Measurements from ENCODE around the gene LPCAT2. TPM values are rescaled to one million over a fixed set of nuclear protein-coding genes. Genes with fewer than 3 reads are reported as not detected.

The LPCAT2 gene
- total and polyA plus RNA-seq, 2 donors: 12.4 to 60.4 TPM

- 26% methylated on average over 13 of the region's 13 CpGs for WGBS
- H3K4me1 ChIP-seq (ENCODE audit: insufficient read depth): no peaks in the 10 kb centered on the region
- H3K27ac ChIP-seq (ENCODE audit: low read depth): peak overlapping the region; percentile 52
- no peak overlapping the region for H3K4me3 ChIP-seq (ENCODE audit: low read depth, low read length)
- no peaks in the 10 kb centered on the region for H3K36me3 ChIP-seq (ENCODE audit: insufficient read depth)
- peak; percentile 85 for DNase-seq (ENCODE audit: extremely low spot score)
These were observed 6.0 kb upstream of the LPCAT2 start for GRCh38 chr16:55502801-55503366.

DNA sequence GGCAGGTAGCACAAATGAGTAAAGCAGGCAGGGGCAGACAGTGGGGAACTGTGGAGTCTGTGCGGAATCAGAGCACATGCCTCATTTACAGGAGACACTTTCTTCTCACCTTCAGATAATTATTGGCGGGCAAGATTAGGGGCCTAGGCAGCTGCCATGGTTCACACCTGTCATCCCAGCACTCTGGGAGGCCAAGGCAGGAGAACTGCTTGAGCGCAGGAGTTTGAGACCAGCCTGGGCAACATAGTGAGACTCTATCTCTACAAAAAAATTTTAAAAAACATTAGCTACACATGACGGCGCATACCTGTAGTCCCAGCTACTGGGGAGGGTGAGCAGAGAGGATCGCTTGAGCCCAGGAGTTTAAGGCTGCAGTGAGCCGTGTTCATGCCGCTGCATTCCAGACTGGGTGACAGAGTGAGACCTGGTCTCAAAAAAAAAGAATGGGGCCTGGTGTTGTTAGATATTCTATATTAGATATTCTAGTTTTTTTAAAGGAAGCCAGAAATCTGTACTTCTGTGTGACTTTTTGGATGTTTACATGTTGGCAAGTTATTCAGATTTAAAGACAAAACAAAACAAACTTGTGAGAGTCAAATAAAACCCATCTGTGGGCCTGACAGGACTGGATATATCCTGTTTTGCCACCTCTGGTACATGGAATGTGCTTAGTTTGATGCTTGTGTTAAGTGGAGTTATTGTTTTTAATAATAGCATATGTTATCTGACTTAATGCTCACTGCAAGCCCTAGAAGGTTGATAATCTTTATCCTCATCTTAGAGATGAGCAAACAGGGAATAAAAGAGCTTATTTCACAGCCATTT lies 4.9 kb upstream of the LPCAT2 start:
- Histone ChIP-seq H3K4me3 (ENCODE audit: low read depth, low read length) (no peak overlapping the region), H3K27ac (ENCODE audit: low read depth) (no peak overlapping the region), H3K4me1 (ENCODE audit: insufficient read depth) (no peaks in the 10 kb centered on the region), H3K36me3 (ENCODE audit: insufficient read depth) (no peaks in the 10 kb centered on the region)
- 86% methylated on average over 8 of the region's 8 CpGs for WGBS
- no peak for DNase-seq (ENCODE audit: extremely low spot score)

DNA sequence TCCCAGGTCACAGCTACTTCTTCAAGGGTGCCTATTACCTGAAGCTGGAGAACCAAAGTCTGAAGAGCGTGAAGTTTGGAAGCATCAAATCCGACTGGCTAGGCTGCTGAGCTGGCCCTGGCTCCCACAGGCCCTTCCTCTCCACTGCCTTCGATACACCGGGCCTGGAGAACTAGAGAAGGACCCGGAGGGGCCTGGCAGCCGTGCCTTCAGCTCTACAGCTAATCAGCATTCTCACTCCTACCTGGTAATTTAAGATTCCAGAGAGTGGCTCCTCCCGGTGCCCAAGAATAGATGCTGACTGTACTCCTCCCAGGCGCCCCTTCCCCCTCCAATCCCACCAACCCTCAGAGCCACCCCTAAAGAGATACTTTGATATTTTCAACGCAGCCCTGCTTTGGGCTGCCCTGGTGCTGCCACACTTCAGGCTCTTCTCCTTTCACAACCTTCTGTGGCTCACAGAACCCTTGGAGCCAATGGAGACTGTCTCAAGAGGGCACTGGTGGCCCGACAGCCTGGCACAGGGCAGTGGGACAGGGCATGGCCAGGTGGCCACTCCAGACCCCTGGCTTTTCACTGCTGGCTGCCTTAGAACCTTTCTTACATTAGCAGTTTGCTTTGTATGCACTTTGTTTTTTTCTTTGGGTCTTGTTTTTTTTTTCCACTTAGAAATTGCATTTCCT lies 3.4 kb upstream of the LPCAT2 start:
- 93% methylated on average over 10 of the region's 10 CpGs for WGBS
- no peak overlapping the region for H3K4me3 ChIP-seq (ENCODE audit: low read depth, low read length)
- H3K36me3 ChIP-seq (ENCODE audit: insufficient read depth): no peaks in the 10 kb centered on the region
- no peak for DNase-seq (ENCODE audit: extremely low spot score)
- H3K4me1 ChIP-seq (ENCODE audit: insufficient read depth): no peaks in the 10 kb centered on the region
- H3K27ac ChIP-seq (ENCODE audit: low read depth): no peak overlapping the region

- Histone ChIP-seq H3K27ac (ENCODE audit: low read depth) (no peak overlapping the region), H3K36me3 (ENCODE audit: insufficient read depth) (no peaks in the 10 kb centered on the region), H3K4me3 (ENCODE audit: low read depth, low read length) (no peak overlapping the region), H3K4me1 (ENCODE audit: insufficient read depth) (no peaks in the 10 kb centered on the region)
- WGBS: 88% methylated on average over 7 of the region's 7 CpGs
- DNase-seq (ENCODE audit: extremely low spot score): no peak
These were observed 2.8 kb upstream of the LPCAT2 start for GRCh38 chr16:55506083-55506482.

DNA sequence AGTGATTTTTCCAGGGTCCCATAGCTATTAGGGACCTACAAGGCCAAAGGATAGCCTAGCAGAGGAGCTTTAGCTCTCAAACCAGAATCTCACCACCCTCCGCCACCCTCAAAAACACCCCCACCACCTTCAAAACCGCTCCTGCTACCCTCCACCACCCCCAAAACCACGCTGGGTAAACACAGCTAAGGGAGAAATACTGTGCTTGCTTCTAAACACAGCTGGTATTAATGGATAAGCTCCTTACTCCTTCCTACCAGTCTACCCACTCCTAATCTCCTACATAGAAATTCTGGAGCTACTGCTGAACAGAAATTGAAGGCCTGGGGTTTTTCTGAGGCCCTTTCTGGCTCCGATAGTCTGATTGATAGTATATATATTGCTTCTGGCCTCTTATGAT lies 2.2 kb upstream of the LPCAT2 start:
- WGBS: 73% methylated on average over 4 of the region's 4 CpGs
- H3K4me3 ChIP-seq (ENCODE audit: low read depth, low read length): no peak overlapping the region
- no peak for DNase-seq (ENCODE audit: extremely low spot score)
- H3K4me1 ChIP-seq (ENCODE audit: insufficient read depth): no peaks in the 10 kb centered on the region
- H3K27ac ChIP-seq (ENCODE audit: low read depth): no peak overlapping the region
- no peaks in the 10 kb centered on the region for H3K36me3 ChIP-seq (ENCODE audit: insufficient read depth)

- Histone ChIP-seq H3K4me1 (ENCODE audit: insufficient read depth) (no peaks in the 10 kb centered on the region), H3K27ac (ENCODE audit: low read depth) (peak overlapping the region; percentile 35), H3K36me3 (ENCODE audit: insufficient read depth) (peaks cover 2% of the 10 kb centered on the region), H3K4me3 (ENCODE audit: low read depth, low read length) (peak overlapping the region; percentile 67)
- WGBS: 41% methylated on average over 9 of the region's 9 CpGs
- no peak for DNase-seq (ENCODE audit: extremely low spot score)
These were observed 476 bp upstream of the LPCAT2 start for GRCh38 chr16:55508271-55508921.

- H3K4me3 ChIP-seq (ENCODE audit: low read depth, low read length): no peak overlapping the region
- no peaks in the 10 kb centered on the region for H3K4me1 ChIP-seq (ENCODE audit: insufficient read depth)
- no peak for DNase-seq (ENCODE audit: extremely low spot score)
- peaks cover 2% of the 10 kb centered on the region for H3K36me3 ChIP-seq (ENCODE audit: insufficient read depth)
- no peak overlapping the region for H3K27ac ChIP-seq (ENCODE audit: low read depth)
- 57% methylated on average over 4 of the region's 4 CpGs for WGBS
These were observed 1.4 kb downstream of the LPCAT2 start for GRCh38 chr16:55510185-55510805.

GRCh38 chr16:55512941-55513340 lies 4.1 kb downstream of the LPCAT2 start:
- 98% methylated on average over 1 of the region's 1 CpG for WGBS

GRCh38 chr16:55513616-55514015 lies 4.7 kb downstream of the LPCAT2 start:
- no peak overlapping the region for H3K4me3 ChIP-seq (ENCODE audit: low read depth, low read length)
- no peak for DNase-seq (ENCODE audit: extremely low spot score)
- WGBS: 86% methylated on average over 5 of the region's 5 CpGs
- H3K36me3 ChIP-seq (ENCODE audit: insufficient read depth): peaks cover 2% of the 10 kb centered on the region
- H3K4me1 ChIP-seq (ENCODE audit: insufficient read depth): no peaks in the 10 kb centered on the region
- no peak overlapping the region for H3K27ac ChIP-seq (ENCODE audit: low read depth)

More at GRCh38 chr16:55512941-55513340, 4.1 kb downstream of the LPCAT2 start:
- Histone ChIP-seq H3K4me3 (ENCODE audit: low read depth, low read length) (no peak overlapping the region), H3K4me1 (ENCODE audit: insufficient read depth) (no peaks in the 10 kb centered on the region), H3K36me3 (ENCODE audit: insufficient read depth) (peaks cover 2% of the 10 kb centered on the region), H3K27ac (ENCODE audit: low read depth) (no peak overlapping the region)
- no peak for DNase-seq (ENCODE audit: extremely low spot score)

DNA sequence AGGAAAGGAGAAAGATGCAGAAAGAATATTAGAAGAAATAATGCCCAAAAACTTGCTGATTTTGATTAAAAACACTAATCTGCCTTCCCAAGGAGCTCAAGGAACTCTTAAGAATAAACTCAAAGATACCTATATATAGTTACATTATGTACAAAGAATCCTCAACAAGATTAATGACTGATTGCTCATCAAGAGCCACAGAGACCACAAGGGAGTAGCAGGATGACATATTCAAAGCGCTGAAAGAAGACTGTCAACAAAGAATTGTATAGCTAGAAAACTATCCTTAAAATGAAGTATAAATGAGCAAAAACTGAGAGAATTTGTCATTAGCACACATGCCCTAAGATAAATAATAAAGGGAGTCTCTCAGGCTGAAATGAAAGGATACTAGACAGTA lies 6.2 kb downstream of the LPCAT2 start:
- peaks cover 2% of the 10 kb centered on the region for H3K36me3 ChIP-seq (ENCODE audit: insufficient read depth)
- DNase-seq (ENCODE audit: extremely low spot score): no peak
- WGBS: 98% methylated on average over 1 of the region's 1 CpG

DNA sequence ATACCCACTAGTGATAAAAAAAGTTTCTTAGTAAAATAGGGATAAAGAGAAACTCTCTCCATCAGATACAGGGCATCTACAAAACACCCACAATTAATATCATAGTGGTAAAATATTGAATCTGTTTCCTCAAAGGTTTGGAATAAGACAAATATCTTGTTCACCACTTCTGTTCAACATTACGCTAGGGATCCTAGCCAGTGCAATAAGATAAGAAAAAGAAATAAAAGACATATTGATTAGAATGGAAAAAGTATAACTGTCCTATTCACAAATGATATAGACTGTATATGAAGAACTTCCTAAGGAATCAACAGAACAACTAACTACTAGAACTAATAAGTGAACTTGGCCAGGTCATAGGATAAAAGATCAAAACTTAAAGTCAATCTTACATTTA lies 12.9 kb downstream of the LPCAT2 start:
- WGBS: 54% methylated on average over 1 of the region's 1 CpG
- Histone ChIP-seq H3K4me3 (ENCODE audit: low read depth, low read length) (no peak overlapping the region), H3K4me1 (ENCODE audit: insufficient read depth) (no peaks in the 10 kb centered on the region), H3K27ac (ENCODE audit: low read depth) (no peak overlapping the region), H3K36me3 (ENCODE audit: insufficient read depth) (no peaks in the 10 kb centered on the region)
- DNase-seq (ENCODE audit: extremely low spot score): no peak

More for the DNA sequence above, 6.2 kb downstream of the LPCAT2 start:
- H3K4me1 ChIP-seq (ENCODE audit: insufficient read depth): no peaks in the 10 kb centered on the region
- no peak overlapping the region for H3K27ac ChIP-seq (ENCODE audit: low read depth)
- no peak overlapping the region for H3K4me3 ChIP-seq (ENCODE audit: low read depth, low read length)

GRCh38 chr16:55526441-55526840 lies 17.6 kb downstream of the LPCAT2 start:
- Histone ChIP-seq H3K36me3 (ENCODE audit: insufficient read depth) (no peaks in the 10 kb centered on the region), H3K4me1 (ENCODE audit: insufficient read depth) (peaks cover 1% of the 10 kb centered on the region), H3K27ac (ENCODE audit: low read depth) (no peak overlapping the region), H3K4me3 (ENCODE audit: low read depth, low read length) (no peak overlapping the region)
- 39% methylated on average over 2 of the region's 2 CpGs for WGBS
- DNase-seq (ENCODE audit: extremely low spot score): no peak

DNA sequence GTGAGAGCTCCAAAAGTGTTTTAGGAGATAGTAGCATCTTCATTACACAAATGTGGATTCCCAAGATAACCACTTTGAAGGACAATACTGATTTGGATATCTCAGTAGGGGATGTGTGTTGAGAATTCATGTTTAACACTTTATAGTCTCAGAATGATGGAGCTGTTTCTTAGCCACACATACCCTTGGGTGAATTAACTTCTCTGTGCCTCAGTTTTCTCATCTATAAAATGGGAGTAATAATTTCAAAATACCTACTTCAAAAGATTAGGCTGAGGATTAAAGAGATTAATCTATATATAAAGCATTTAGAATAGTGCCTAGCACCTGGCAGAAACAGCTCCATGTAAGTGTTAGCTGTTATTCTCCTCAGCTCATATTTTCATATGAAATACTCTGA lies 19.0 kb downstream of the LPCAT2 start:
- peaks cover 1% of the 10 kb centered on the region for H3K4me1 ChIP-seq (ENCODE audit: insufficient read depth)
- DNase-seq (ENCODE audit: extremely low spot score): no peak
- H3K4me3 ChIP-seq (ENCODE audit: low read depth, low read length): no peak overlapping the region
- no peak overlapping the region for H3K27ac ChIP-seq (ENCODE audit: low read depth)
- H3K36me3 ChIP-seq (ENCODE audit: insufficient read depth): no peaks in the 10 kb centered on the region
